Caco-2 (cell line): Measurements from ENCODE around the gene ADCY5. TPM values are rescaled to one million over a fixed set of nuclear protein-coding genes. Genes with fewer than 3 reads are reported as not detected.
"Not testable (repeated sequence)": the region's sequence is repeated elsewhere in the genome, so short reads cannot be mapped to it uniquely, and the experiment has no call there.

ENCODE experiments used
- BruUV-seq: library from RNA; stranded (reverse); fragments of 400-500 nt; replicated peaks from 2 replicates; lab custom pipeline; 2021; lab: Mats Ljungman, UMichigan
- CTCF ChIA-PET: fragments of 300-600 bp; sonication (Branson Sonifier 250); formaldehyde crosslinking; loops from one replicate; lab custom pipeline; 2022; ENCODE audit warnings: antibody characterized with exemption; lab: Charles Lee
- POLR2A ChIA-PET: fragments of 300-600 bp; sonication (Branson Sonifier 250); formaldehyde crosslinking; loops from one replicate; lab custom pipeline; 2022; ENCODE audit warnings: antibody characterized with exemption; lab: Charles Lee
- DNase-seq, 2 experiments: peaks; one replicate each; pipeline versions ENCODE4 v3.0.0 to v3.0.0-alpha.2; 2020 to 2022
- H3K27me3 ChIP-seq: replicated peaks from 2 replicates; pipeline ENCODE4 v1.6.0; 2011; ENCODE audit warnings: low read length; ENCODE audit not compliant: control insufficient read depth, insufficient read depth
- H3K36me3 ChIP-seq: 2 replicates; pipeline ENCODE4 v1.5.1; 2011; ENCODE audit warnings: low read length; ENCODE audit not compliant: control insufficient read depth, insufficient read depth
- H3K4me1 ChIP-seq: fragments of 250-450 bp; sonication (Bioruptor Pico); 2 replicates; pipeline ENCODE4 v1.5.1; 2020; ENCODE audit warnings: mild to moderate bottlenecking
- H3K4me3 ChIP-seq: 2 replicates; pipeline ENCODE4 v1.5.1; 2011; ENCODE audit warnings: low read depth, mild to moderate bottlenecking, control low read depth, low read length
- H3K9me3 ChIP-seq: fragments of 250-450 bp; sonication (Bioruptor Pico); 2 replicates; pipeline ENCODE4 v1.5.1; 2020; ENCODE audit warnings: mild to moderate bottlenecking, moderate library complexity
- H3K27ac Mint-ChIP-seq: one replicate; pipeline ENCODE4 v1.8.0; 2022; ENCODE audit warnings: mixed read lengths; ENCODE audit not compliant: unreplicated experiment
- H3K27me3 Mint-ChIP-seq: one replicate; pipeline ENCODE4 v1.8.0; 2022; ENCODE audit warnings: mixed read lengths; ENCODE audit not compliant: insufficient read depth, unreplicated experiment
- H3K36me3 Mint-ChIP-seq: one replicate; pipeline ENCODE4 v1.8.0; 2022; ENCODE audit warnings: mild to moderate bottlenecking, mixed read lengths; ENCODE audit not compliant: insufficient read depth, unreplicated experiment
- H3K4me1 Mint-ChIP-seq: one replicate; pipeline ENCODE4 v1.8.0; 2022; ENCODE audit warnings: low read depth, mixed read lengths; ENCODE audit not compliant: unreplicated experiment
- H3K4me3 Mint-ChIP-seq: one replicate; pipeline ENCODE4 v1.8.0; 2022; ENCODE audit warnings: mild to moderate bottlenecking, moderate library complexity, mixed read lengths; ENCODE audit not compliant: unreplicated experiment
- H3K9me3 Mint-ChIP-seq: one replicate; pipeline ENCODE4 v1.8.0; 2022; ENCODE audit warnings: mixed read lengths; ENCODE audit not compliant: unreplicated experiment
- CTCF ChIP-seq, 2 experiments: fragments of 200-600 bp in 1 of 2; IDR thresholded peaks; 1 replicate in 1 of 2; 2 replicates in 1 of 2; pipeline versions ENCODE4 v1.5.1 to v1.8.0; 2011 to 2022; ENCODE audit warnings: antibody characterized with exemption in 1 of 2, control low read depth in 1 of 2, inconsistent platforms in 1 of 2, low read depth in 1 of 2, low read length in 1 of 2, mild to moderate bottlenecking in 1 of 2, moderate library complexity in 1 of 2; ENCODE audit not compliant: insufficient read depth in 1 of 2, severe bottlenecking in 1 of 2, unreplicated experiment in 1 of 2
- intact Hi-C: fragments of 100-400 bp; cut with micrococcal nuclease; formaldehyde crosslinking; loops from one replicate; pipeline ENCODE4 v1.10.0; 2022; ENCODE audit not compliant: unreplicated experiment
- total RNA-seq: library from RNA; stranded (reverse); gene quantifications from 2 replicates; pipeline ENCODE4 v1.2.3, GENCODE V29; 2022

ADCY5 gene
- total RNA-seq, 1 experiment from 2014 or later: 0.91 TPM

GRCh38 chr3:123244128-123244527 is 204.8 kb downstream of the ADCY5 start:
- BruUV-seq: no TSS peak
- ChIA-PET POLR2A (no interaction called here), CTCF (no interaction called here)
- H3K27ac Mint-ChIP-seq: no peak overlapping the region
- H3K36me3 ChIP-seq: no peaks in the 10 kb centered on the region
- H3K9me3 ChIP-seq: no peaks in the 10 kb centered on the region
- H3K4me1 ChIP-seq: no peaks in the 10 kb centered on the region
- H3K9me3 Mint-ChIP-seq: no peaks in the 10 kb centered on the region
- H3K4me1 Mint-ChIP-seq: peaks cover 6% of the 10 kb centered on the region
- H3K27me3 ChIP-seq: no peaks in the 10 kb centered on the region
- H3K4me3 Mint-ChIP-seq: no peak overlapping the region
- TF ChIP-seq CTCF (IDR thresholded peaks at IDR 0.05; ENCODE audit: insufficient read depth in 1 of 2, low read depth in 1 of 2, low read length in 1 of 2, severe bottlenecking in 1 of 2, unreplicated experiment in 1 of 2): no peak
- H3K36me3 Mint-ChIP-seq: peaks cover 7% of the 10 kb centered on the region
- no peaks in the 10 kb centered on the region for H3K27me3 Mint-ChIP-seq
- DNase-seq: no peak
- H3K4me3 ChIP-seq: no peak overlapping the region
- intact Hi-C loops: no loop called here

- no peak overlapping the region for H3K4me3 Mint-ChIP-seq
- TF ChIP-seq CTCF (IDR thresholded peaks at IDR 0.05; ENCODE audit: insufficient read depth in 1 of 2, low read depth in 1 of 2, low read length in 1 of 2, severe bottlenecking in 1 of 2, unreplicated experiment in 1 of 2): no peak
- Histone ChIP-seq H3K4me1 (no peaks in the 10 kb centered on the region), H3K4me3 (no peak overlapping the region), H3K9me3 (no peaks in the 10 kb centered on the region), H3K36me3 (no peaks in the 10 kb centered on the region), H3K27me3 (no peaks in the 10 kb centered on the region)
- no peaks in the 10 kb centered on the region for H3K27me3 Mint-ChIP-seq
- ChIA-PET CTCF (no interaction called here), POLR2A (no interaction called here)
- H3K27ac Mint-ChIP-seq: no peak overlapping the region
- DNase-seq: no peak
- H3K36me3 Mint-ChIP-seq: no peaks in the 10 kb centered on the region
- intact Hi-C loops: no loop called here
- peaks cover 6% of the 10 kb centered on the region for H3K4me1 Mint-ChIP-seq
- H3K9me3 Mint-ChIP-seq: no peaks in the 10 kb centered on the region
- no TSS peak for BruUV-seq
Measured at GRCh38 chr3:123239756-123240155, 209.1 kb downstream of the ADCY5 start.

- BruUV-seq, H3K4me1 Mint-ChIP-seq, H3K4me3 ChIP-seq, H3K36me3 Mint-ChIP-seq, H3K27me3 ChIP-seq, H3K27me3 Mint-ChIP-seq, H3K4me1 ChIP-seq, H3K9me3 Mint-ChIP-seq, H3K27ac Mint-ChIP-seq, intact Hi-C loops, H3K36me3 ChIP-seq, POLR2A ChIA-PET, CTCF ChIA-PET, H3K4me3 Mint-ChIP-seq, DNase-seq, H3K9me3 ChIP-seq: not testable (repeated sequence)
Measured at GRCh38 chr3:123239186-123239585, 209.7 kb downstream of the ADCY5 start.

GRCh38 chr3:123236902-123237301 is 212.0 kb downstream of the ADCY5 start:
- H3K27me3 Mint-ChIP-seq: no peaks in the 10 kb centered on the region
- no TSS peak for BruUV-seq
- Histone ChIP-seq H3K4me1 (no peaks in the 10 kb centered on the region), H3K36me3 (no peaks in the 10 kb centered on the region), H3K9me3 (no peaks in the 10 kb centered on the region), H3K27me3 (no peaks in the 10 kb centered on the region), H3K4me3 (no peak overlapping the region)
- H3K4me1 Mint-ChIP-seq: no peaks in the 10 kb centered on the region
- POLR2A ChIA-PET: no interaction called here
- CTCF ChIA-PET: no interaction called here
- no peak overlapping the region for H3K27ac Mint-ChIP-seq
- H3K36me3 Mint-ChIP-seq: peaks cover 6% of the 10 kb centered on the region
- no peak overlapping the region for H3K4me3 Mint-ChIP-seq
- TF ChIP-seq CTCF (IDR thresholded peaks at IDR 0.05; ENCODE audit: insufficient read depth in 1 of 2, low read depth in 1 of 2, low read length in 1 of 2, severe bottlenecking in 1 of 2, unreplicated experiment in 1 of 2): no peak
- no peak for DNase-seq
- no peaks in the 10 kb centered on the region for H3K9me3 Mint-ChIP-seq
- intact Hi-C loops: no loop called here
